AG08395 (cell line): Measurements from ENCODE around the gene SIAH1.
"Not testable (repeated sequence)": the region's sequence is repeated elsewhere in the genome, so short reads cannot be mapped to it uniquely, and the experiment has no call there.

Experiments used
- DNase-seq: peaks from one replicate; pipeline ENCODE4 v3.0.0; 2012; ENCODE audit warnings: mixed read lengths, low spot score

SIAH1 gene

DNA sequence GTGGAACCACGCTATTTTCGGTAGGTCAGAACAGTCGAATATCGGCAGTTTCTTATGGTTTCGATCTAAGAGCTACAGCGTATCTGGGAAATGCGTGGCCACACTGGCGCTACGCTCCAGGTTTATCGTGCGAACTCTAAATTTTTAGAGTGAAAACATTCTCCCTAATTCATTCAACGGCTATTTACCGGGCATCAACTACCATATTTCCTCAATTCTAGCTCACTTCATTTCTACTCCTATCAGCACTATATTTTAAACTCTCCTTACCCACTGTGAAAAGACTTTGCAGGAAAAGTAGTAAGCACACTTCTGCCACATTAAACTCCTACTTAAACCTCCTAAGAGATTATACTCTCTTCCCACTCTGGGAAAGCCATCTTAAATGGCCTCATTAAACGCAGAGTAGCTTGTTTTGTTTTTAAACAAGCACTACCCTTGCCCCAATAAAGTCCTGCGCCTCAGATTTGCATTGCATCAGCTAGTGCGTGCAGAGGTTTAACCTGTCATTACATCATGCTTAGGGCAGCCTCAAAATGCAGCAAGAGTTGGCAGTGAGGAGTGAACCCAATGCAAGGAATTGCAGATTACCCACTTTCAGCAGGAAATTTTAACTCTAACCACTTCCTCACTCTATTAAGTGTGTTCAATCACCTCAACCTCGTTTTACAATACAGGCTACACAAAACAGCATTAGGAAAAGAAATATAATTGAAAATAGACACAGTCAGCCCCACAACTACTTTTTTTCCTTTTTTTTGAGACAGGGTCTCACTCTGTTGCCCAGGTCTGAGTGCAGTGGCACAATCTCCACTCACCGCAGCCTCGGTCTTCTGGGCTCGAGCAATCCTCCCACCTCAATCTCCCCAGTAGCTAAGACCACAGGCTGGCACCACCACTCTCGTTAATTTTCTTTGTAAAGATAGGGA lies 18.8 kb downstream of the SIAH1 start:
- peak; percentile 54 for DNase-seq

DNA sequence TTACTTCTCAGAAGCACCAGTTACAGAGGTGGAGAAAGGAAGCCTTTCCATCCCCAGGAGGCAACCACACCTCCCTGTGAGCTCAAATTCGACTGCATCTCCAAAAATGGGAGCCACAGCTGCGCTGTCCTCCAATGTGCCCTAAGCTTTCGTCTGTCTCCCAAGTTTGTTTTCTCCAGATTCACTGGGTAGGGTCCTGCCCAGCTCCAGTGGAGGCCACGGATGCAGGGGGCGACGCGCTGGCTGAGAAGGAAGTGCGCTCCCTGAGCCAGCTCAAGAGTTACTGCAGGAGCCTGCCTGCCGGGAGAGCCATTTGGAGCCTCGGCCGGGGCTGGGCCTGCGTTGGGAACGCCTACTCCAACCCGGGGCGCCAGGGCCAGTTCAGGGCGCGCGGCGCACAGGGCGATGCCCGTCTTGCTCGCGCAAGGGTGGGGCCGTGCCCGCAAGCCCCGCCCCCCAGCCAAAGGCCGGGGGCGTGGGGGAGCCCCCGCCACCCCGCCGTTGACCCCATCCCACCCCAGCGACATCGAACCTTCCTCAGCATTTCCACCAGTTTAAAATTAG lies 19.5 kb downstream of the SIAH1 start:
- DNase-seq: peak; percentile 85

DNA sequence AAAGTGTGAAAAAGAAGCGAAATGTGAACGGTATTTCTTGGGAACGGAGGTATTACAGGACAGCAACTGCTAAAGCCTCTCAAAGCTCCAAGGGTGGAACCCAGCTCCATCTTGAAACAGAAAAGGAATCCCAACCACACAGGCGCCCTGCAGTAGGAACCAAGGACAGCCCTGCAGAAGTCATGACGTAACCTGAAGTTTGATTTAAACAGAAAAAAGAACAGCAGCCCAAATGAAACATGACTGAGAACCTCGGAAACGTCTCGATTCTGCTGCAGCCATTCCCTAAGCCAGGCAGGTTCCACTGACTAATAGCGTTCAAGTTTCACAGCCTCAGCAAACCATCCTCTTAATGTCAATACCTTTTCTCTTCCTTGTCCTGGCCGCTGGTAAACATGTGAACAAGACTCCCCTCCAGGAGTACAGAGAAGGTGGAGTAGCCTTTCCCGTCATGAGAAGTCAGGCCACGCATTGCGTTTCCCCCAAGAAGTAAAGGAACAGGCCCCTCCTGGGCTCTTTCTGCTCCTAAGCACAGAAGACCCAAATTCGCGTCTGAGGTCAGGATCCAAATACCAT lies 20.1 kb downstream of the SIAH1 start:
- DNase-seq: no peak

DNA sequence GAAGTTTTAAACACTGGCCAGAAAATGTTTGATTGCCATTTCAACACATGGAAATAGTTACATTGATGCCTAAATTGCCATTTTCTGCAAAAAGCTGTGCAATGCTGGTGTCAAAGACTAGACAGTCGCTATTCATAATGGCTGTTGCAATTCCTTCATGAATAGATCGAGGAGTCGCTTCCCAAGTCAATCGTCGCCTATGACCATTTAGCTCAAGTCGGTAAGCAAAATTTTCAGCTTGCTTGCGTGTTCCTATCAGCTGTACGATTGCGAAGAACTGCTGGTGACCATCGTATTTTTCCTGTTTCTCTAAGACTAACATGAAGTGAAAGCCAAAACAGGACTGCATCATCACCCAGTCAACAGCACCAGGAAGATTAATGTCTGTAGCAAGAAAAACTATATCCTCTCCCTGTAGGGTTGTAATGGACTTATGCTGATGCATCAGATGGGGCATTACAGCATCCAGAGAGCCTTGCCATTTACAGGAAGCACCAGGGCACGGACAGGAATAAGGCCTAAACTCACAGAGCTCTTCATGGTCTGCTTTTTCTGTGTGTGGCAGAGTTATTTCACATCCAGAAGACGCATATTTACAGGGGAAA lies 23.6 kb downstream of the SIAH1 start:
- DNase-seq: no peak

DNA sequence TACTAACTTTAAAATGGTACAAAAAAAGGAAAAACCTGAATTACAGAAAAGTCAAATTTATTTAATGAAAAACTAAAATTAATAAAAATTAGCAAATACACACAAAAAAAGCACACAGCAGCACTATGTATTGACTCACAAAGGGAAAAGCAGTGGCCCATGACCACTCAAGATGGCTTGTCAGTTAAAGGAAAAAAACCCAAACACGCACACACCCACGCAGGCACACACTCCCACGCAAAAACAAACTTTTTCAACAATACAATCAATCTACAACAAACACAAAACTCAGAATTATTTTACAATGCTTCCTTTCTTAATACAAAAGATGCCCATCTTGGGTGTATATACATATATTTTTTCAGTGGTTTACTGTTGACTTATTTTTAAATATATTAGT lies 24.2 kb downstream of the SIAH1 start:
- no peak for DNase-seq

DNA sequence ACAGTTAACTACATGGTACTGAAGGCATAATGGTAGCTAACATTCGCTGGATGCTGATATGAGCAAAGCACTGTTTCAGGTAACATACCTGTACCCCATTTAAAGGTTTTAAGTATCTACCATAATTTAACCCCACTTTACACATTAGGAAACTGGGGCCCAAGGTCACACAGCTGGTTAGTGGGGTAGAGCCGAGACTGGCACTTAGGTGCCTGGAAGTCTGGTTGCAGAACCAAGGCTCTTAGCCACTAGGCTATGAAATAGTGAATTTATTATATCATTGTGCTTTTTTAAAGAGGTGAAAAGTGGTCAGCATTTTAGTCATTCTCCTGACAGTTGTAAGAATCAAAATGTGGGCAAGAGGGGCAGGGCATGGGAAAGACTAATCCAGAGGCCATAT lies 25.2 kb downstream of the SIAH1 start:
- no peak for DNase-seq

DNA sequence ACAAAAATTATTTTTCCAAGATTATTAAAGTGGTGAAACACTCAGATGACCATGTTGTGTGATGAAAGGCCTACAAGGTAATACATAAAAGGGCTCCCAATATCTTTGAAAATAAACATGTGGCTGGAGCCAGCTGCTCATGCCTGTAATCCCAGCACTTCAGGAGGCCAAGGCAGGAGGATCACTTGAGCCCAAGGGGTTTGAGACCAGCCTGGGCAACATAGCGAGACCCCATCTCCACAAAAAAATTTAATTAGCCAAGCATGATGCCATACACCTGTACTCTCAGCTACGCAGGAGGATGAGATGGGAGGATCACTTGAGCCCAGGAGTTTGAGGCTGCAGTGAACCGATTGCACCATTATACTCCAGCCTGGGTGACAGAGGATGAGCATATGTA lies 26.8 kb downstream of the SIAH1 start:
- no peak for DNase-seq

DNA sequence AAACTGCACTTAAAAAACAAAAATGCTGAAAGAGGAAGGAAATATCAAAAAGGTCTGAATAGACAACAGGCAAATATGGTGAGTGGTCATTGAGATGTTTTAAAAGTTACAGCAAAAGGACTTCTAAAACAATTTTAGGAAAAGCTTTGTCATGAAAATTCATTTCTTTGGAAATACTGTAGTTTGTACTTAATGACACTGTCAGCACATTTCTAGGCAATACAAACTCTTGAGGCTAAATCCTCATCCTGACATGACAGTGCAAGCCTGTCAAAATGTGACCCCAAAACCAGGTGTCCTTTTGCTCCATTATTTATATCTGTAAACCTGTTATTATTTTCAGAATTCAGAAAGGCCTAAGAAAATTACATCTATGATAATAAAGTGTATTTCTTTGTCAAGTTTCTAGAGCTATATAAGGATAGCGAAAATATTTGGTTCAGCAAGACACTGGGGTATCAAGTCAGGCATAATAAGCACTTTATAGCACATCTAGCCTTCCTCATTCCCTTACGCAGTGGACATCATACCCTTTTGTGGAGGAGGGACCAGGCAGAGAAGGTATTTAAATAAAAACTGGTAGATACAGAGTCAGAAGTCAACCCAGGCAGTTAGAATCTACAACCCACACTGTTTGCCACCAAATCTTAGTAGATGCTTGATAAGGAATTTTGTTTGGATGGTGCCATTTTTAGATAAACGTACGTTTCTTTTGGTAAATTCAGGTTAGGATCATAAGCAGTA lies 28.4 kb downstream of the SIAH1 start:
- DNase-seq: no peak

DNA sequence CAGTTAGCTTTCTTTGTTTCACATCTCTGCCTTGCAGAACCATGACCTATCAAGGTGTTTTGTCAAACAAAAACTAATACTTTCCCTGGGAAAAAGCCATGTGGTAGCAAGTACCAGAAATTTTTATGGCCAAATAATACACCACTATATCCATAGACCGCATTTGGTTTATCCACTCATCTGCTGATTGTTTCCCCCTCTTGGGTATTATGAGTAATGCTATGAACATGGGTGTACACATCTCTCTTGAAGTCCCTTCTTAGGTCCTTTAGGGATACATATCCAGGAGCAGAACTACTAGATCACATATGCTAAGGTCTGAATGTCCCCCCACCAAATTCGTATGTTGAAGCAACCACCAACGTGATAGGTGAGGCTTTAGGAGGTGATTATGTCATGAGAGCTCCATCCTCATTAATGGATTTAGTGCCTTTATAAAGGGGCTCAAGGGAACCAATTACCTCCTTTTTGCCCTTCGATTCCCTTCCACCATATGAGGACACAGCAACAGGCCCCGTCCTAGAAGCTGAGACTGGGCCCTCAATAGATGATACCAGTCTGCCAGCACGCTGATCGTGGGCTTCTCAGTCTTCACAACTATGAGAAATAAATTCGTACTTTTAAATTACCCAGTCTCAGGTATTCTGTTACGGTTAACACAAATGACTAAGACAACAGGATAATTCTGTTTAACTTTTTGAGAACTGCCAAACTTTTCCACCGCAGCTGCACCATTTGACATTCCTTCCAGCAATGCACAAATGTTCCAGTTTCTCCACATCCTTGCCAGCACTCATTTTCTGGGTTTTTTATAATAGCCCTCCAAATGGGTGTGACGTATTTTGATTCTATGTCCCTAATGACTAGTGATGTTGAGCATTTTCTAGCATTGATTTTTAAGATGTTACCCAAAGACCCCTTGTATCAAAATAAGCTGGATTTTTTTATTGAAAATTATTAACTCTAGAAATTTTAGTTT lies 30.0 kb downstream of the SIAH1 start:
- DNase-seq: no peak

DNA sequence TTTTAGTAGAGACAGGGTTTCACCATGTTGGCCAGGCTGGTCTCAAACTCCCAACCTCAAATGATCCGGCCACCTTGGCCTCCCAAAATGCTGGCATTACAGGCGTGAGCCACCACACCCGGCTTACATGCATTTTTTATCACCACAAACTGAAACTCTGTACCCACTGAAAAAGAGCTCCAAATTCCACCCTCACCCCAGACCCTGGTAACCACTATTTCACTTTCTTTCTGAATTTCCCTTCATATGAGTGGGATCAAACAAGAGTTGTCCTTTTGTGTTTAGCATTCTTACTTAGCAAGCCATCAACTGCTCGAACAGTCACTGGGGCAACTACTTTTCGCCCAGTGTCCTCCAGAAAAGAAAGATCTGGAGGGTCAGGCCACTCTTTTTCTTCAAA lies 30.8 kb downstream of the SIAH1 start:
- DNase-seq: not testable (repeated sequence)

DNA sequence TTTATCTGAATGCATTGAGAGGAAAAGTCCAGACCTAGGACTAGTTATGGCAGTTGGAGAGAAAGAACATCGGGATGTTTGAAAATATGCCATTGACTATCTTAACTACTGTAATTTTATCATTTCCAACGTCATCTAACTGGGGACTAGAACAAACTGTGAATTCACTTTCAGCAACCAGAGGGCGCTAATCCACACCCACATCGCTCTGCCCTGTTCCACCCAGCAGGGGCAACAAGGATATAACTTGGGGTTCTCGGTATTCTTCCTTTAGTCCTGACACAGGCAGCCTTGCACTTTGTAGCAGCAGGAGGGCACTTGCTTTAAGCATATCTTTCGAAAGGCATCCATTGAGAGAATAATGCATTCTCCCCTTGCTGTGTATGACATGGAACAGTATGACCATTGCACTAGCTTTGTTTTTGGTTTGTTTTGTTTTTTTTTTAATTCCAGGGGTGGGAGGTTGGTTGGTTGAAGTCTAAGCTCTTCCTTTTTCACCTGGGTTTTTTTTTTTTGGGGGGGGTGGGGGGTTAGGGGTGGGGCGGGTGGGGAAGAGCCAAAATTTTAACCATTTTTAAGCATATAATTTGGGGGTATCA lies 31.5 kb downstream of the SIAH1 start:
- DNase-seq: peak; percentile 85

DNA sequence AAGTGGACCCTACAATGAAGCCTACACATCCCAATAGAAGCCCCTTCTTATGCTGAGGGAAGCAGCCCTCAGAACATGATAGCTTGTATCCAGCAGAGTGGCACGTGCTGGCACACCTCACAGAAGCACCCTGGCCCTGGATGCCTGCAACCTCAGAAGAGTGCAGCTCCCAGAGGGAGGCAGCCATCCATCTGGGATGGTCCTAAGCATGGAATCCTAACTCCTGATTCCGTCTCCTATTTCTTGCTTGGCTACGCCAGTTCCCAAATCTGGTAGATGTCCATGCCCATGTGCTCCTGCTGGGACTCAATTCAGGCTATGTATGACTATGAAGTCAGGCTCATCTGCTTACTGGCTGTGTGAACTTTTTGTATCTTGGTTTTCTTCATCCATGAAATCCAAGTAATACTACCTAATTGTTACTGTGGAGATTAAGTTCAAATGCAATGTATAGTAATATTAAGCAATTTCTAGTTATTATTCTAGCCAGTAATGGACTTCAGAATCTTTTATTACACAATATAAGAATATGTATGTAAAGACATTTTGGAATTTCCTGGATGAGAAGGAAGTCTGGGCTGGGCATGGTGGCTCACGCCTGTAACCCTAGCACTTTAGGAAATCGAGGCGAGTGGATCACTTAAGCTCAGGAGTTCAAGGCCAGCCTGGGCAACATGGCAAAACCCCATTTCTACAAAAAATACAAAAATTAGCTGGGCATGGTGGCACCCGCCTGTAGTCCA lies 32.4 kb downstream of the SIAH1 start:
- DNase-seq: no peak

DNA sequence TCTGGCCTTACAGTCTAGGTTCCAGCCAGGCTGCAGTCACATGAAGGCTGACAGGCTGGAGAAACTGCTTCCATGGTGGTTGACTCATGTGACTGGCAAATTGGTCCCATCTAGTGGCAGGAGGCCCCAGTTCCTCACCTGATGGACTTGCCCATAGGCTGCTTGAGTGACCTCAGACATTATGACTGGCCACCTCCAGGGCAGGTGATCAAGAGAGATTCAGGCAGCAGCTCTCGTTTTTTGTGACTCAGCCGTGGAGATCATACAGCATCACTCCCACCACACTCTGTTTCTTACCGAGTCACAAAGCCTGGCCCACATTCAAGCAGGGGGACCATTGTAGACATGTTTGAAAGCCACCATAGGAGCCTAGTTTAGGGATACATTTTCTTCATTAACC lies 34.5 kb downstream of the SIAH1 start:
- DNase-seq: no peak

DNA sequence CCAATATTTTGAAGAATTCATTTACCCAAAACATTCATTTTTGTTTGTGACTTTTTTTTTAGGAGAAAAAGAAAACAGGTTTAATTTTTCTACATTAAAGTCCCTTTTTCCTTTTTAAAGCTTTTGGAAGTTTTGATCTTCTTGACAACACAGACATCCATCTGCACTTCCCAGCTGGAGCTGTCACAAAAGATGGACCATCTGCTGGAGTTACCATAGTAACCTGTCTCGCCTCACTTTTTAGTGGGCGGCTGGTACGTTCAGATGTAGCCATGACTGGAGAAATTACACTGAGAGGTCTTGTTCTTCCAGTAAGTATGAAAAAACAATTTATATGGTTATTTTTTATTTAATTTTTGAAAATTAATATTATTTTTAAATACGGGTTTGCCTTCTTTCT lies 37.2 kb downstream of the SIAH1 start:
- DNase-seq: no peak

DNA sequence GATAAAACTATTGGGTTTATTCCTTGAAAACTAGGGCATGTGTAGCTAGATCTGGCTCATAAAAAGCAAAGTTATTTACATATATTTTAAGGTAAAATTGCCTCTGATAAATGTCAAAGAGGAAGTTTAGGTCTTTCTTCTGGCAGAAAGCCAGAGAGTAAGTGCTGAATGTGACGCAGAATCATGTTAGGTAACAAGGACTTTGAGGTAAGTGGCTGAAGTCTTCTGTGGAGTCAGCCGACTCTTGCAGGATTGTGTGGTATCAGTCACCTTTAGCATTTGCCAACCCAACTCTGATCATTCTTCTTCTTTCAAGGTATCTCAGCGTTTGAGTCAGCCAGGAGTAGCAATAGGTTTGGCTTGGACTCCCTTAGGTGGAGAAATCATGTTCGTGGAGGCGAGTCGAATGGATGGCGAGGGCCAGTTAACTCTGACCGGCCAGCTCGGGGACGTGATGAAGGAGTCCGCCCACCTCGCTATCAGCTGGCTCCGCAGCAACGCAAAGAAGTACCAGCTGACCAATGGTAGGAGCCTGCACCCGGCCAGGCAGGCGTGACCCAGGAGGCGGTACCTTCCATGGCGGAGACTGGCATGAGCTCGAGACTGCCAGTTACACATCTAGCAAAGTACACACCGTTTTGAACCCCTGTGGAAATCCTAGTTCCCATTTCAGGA lies 37.9 kb downstream of the SIAH1 start:
- DNase-seq: no peak

DNA sequence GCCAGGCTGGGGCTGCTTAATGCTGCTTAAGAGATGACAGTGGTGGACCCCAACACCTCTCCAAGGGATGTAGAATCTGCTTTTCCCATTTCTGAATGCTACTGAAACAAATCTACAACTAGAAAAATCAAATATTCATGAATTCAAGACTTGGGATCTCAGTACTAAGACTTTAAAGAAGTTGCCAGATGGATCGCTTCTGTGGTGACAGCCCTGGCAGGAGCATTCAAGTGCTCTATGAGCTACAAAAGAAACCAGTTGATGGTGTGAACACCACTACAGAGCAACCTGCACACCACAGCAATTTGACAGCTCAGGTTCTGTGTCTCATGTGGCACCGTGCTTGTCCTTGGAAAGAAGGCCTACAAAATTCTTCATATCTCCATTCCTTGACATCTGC lies 42.6 kb downstream of the SIAH1 start:
- DNase-seq: no peak

DNA sequence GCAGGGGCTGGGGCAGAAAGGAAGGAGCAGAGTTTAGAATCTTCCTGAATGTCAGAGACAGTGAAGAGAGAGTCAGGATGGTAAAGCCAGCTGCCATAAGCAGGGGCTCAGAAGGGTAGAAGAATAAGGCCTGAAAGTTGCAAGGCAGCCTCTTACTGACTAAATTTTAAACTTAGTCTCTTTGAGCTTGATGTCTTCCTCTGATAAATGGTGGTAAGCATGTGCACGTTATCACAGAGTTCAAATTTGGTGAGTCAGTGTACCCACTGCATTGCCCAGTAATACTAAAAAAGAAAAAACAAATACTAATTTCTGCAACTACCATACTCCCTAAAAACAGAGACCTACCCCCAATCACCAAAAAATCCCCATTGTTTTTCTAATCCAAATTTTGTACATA lies 45.2 kb downstream of the SIAH1 start:
- DNase-seq: no peak

DNA sequence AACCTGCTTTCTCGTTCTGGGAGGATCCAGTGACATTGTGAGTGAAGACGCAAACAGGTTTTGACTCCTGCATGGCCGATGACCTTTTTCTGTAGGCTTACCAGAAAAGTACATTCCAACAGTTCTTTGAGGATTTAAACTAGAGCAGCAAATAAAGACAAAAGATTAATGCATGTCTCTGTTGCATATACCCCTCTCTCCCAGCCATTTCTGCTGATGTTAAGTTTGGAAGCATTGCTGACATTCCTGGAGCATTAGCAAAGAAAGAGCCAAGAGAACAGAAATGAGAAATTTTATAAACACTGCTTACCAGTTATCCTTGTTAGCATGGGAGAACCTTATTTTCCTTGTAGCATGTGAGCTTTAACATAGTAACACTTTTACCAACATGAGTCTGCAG lies 49.3 kb downstream of the SIAH1 start:
- peak; percentile 55 for DNase-seq

DNA sequence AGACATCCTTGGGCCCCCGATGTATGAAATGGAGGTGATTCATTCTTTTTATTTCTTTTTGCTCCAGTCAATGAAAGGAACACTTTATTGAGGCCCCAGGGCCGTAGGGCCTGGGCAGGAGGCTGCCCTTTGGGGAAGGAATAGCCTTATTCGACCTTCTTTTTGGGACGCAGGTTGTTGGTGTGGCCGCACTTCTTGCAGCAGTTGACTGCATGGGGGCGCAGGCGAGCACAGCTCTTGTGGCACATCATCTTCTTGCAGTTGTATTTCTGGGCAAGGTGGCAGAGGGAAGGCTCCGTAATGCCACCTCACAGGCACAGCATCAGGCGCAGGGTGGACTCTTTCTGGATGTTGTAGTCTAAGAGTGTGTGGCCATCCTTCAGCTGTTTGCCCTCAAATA lies 50.9 kb downstream of the SIAH1 start:
- DNase-seq: no peak
